ENCODE results near the gene MGRN1. TPM values are rescaled to one million over a fixed set of nuclear protein-coding genes. Genes with fewer than 3 reads are reported as not detected.
A peak's percentile ranks its signal among the peaks of the same experiment; 100 is the strongest.

The MGRN1 gene
- polyA plus RNA-seq, 4 donors: 21.1 to 52.1 (median 25.6) TPM

- H3K27me3 ChIP-seq (ENCODE audit: control insufficient read depth in 3 of 3, insufficient read depth in 3 of 3, low read length in 3 of 3): no peaks in the 10 kb centered on the region
- no peak overlapping the region for H3K27ac ChIP-seq (ENCODE audit: low read depth in 1 of 3, low read length in 2 of 3)
- no peak overlapping the region for H3K4me3 ChIP-seq (ENCODE audit: low read depth in 1 of 3, low read length in 3 of 3)
- H3K9me3 ChIP-seq (ENCODE audit: control insufficient read depth in 2 of 2, insufficient read depth in 1 of 2, low read depth in 1 of 2, low read length in 1 of 2): no peaks in the 10 kb centered on the region
- FAIRE-seq (no peak), DNase-seq (peak in 1 of 2 donors; percentile 29)
- 89 to 93% (median 91%) methylated on average over 12 to 13 of the region's 13 CpGs for WGBS, 3 donors
- H3K4me1 ChIP-seq (ENCODE audit: control insufficient read depth in 3 of 3, insufficient read depth in 2 of 3, low read depth in 1 of 3, low read length in 2 of 3): peaks cover 0 to 30% (median 0%) of the 10 kb centered on the region in 3 donors
- peaks cover 6 to 91% (median 7%) of the 10 kb centered on the region in 3 donors for H3K36me3 ChIP-seq (ENCODE audit: control insufficient read depth in 3 of 3, insufficient read depth in 2 of 3, low read depth in 1 of 3, low read length in 3 of 3)
Measured at GRCh38 chr16:4700380-4700996, 75.9 kb downstream of the MGRN1 start.

- 90 to 91% (median 91%) methylated on average over 33 of the region's 33 CpGs for WGBS, 3 donors
- peaks cover 0 to 23% (median 0%) of the 10 kb centered on the region in 3 donors for H3K4me1 ChIP-seq (ENCODE audit: control insufficient read depth in 3 of 3, insufficient read depth in 2 of 3, low read depth in 1 of 3, low read length in 2 of 3)
- peaks cover 4 to 89% (median 6%) of the 10 kb centered on the region in 3 donors for H3K36me3 ChIP-seq (ENCODE audit: control insufficient read depth in 3 of 3, insufficient read depth in 2 of 3, low read depth in 1 of 3, low read length in 3 of 3)
- no peaks in the 10 kb centered on the region for H3K9me3 ChIP-seq (ENCODE audit: control insufficient read depth in 2 of 2, insufficient read depth in 1 of 2, low read depth in 1 of 2, low read length in 1 of 2)
- no peaks in the 10 kb centered on the region for H3K27me3 ChIP-seq (ENCODE audit: control insufficient read depth in 3 of 3, insufficient read depth in 3 of 3, low read length in 3 of 3)
- no peak overlapping the region for H3K4me3 ChIP-seq (ENCODE audit: low read depth in 1 of 3, low read length in 3 of 3)
- FAIRE-seq (no peak), DNase-seq (no peak)
- H3K27ac ChIP-seq (ENCODE audit: low read depth in 1 of 3, low read length in 2 of 3): no peak overlapping the region
Measured at GRCh38 chr16:4700997-4701743, 76.5 kb downstream of the MGRN1 start.

GRCh38 chr16:4701791-4702465 is 77.3 kb downstream of the MGRN1 start:
- FAIRE-seq: no peak
- H3K4me1 ChIP-seq (ENCODE audit: control insufficient read depth in 3 of 3, insufficient read depth in 2 of 3, low read depth in 1 of 3, low read length in 2 of 3): peaks cover 0 to 15% (median 0%) of the 10 kb centered on the region in 3 donors
- H3K4me3 ChIP-seq (ENCODE audit: low read depth in 1 of 3, low read length in 3 of 3): no peak overlapping the region
- H3K9me3 ChIP-seq (ENCODE audit: control insufficient read depth in 2 of 2, insufficient read depth in 1 of 2, low read depth in 1 of 2, low read length in 1 of 2): no peaks in the 10 kb centered on the region
- H3K36me3 ChIP-seq (ENCODE audit: control insufficient read depth in 3 of 3, insufficient read depth in 2 of 3, low read depth in 1 of 3, low read length in 3 of 3): peaks cover 4 to 88% (median 11%) of the 10 kb centered on the region in 3 donors
- H3K27me3 ChIP-seq (ENCODE audit: control insufficient read depth in 3 of 3, insufficient read depth in 3 of 3, low read length in 3 of 3): no peaks in the 10 kb centered on the region
- peak in 1 of 2 donors; percentile 71 for DNase-seq
- 89 to 90% (median 90%) methylated on average over 15 to 17 of the region's 17 CpGs for WGBS, 3 donors
- peak overlapping the region in 1 of 3 donors; percentile 79 for H3K27ac ChIP-seq (ENCODE audit: low read depth in 1 of 3, low read length in 2 of 3)

- DNase-seq (peak in 1 of 2 donors; percentile 37), FAIRE-seq (no peak)
- WGBS, 3 donors: 61 to 67% (median 63%) methylated on average over 7 of the region's 7 CpGs
- no peaks in the 10 kb centered on the region for H3K27me3 ChIP-seq (ENCODE audit: control insufficient read depth in 3 of 3, insufficient read depth in 3 of 3, low read length in 3 of 3)
- no peaks in the 10 kb centered on the region for H3K9me3 ChIP-seq (ENCODE audit: control insufficient read depth in 2 of 2, insufficient read depth in 1 of 2, low read depth in 1 of 2, low read length in 1 of 2)
- peaks cover 0 to 15% (median 0%) of the 10 kb centered on the region in 3 donors for H3K4me1 ChIP-seq (ENCODE audit: control insufficient read depth in 3 of 3, insufficient read depth in 2 of 3, low read depth in 1 of 3, low read length in 2 of 3)
- peak overlapping the region in 1 of 3 donors; percentile 79 for H3K27ac ChIP-seq (ENCODE audit: low read depth in 1 of 3, low read length in 2 of 3)
- H3K4me3 ChIP-seq (ENCODE audit: low read depth in 1 of 3, low read length in 3 of 3): no peak overlapping the region
- H3K36me3 ChIP-seq (ENCODE audit: control insufficient read depth in 3 of 3, insufficient read depth in 2 of 3, low read depth in 1 of 3, low read length in 3 of 3): peaks cover 4 to 88% (median 11%) of the 10 kb centered on the region in 3 donors
Measured at GRCh38 chr16:4702466-4702808, 77.8 kb downstream of the MGRN1 start.

DNA sequence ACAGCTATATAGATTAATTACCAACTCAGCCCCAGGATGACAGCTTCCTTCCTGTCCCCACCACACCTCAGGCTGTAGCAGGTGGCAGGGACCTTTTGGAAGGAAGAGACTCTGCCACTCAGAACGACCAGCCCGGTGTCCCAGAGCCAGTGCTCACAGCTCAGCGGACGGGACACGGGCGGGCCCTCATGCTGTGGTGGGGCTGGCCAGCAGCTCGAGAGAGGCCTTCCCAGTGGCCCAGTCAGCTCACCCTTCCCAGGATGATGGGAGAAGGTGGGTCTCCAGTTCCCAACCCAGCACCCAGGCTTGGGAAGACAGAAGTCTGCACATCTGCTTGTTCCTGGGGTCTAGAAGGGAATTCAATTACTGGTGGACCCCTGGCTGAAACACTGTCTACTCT is 79.3 kb downstream of the MGRN1 start:
- WGBS, 3 donors: 79 to 88% (median 85%) methylated on average over 7 of the region's 7 CpGs
- Histone ChIP-seq H3K36me3 (ENCODE audit: control insufficient read depth in 3 of 3, insufficient read depth in 2 of 3, low read depth in 1 of 3, low read length in 3 of 3) (peaks cover 4 to 79% (median 11%) of the 10 kb centered on the region in 3 donors), H3K4me3 (ENCODE audit: low read depth in 1 of 3, low read length in 3 of 3) (no peak overlapping the region), H3K9me3 (ENCODE audit: control insufficient read depth in 2 of 2, insufficient read depth in 1 of 2, low read depth in 1 of 2, low read length in 1 of 2) (no peaks in the 10 kb centered on the region), H3K27ac (ENCODE audit: low read depth in 1 of 3, low read length in 2 of 3) (no peak overlapping the region), H3K27me3 (ENCODE audit: control insufficient read depth in 3 of 3, insufficient read depth in 3 of 3, low read length in 3 of 3) (no peaks in the 10 kb centered on the region), H3K4me1 (ENCODE audit: control insufficient read depth in 3 of 3, insufficient read depth in 2 of 3, low read depth in 1 of 3, low read length in 2 of 3) (peaks cover 0 to 15% (median 0%) of the 10 kb centered on the region in 3 donors)
- FAIRE-seq (no peak), DNase-seq (no peak)

GRCh38 chr16:4704491-4704890 is 79.9 kb downstream of the MGRN1 start:
- no peak for FAIRE-seq
- Histone ChIP-seq H3K27ac (ENCODE audit: low read depth in 1 of 3, low read length in 2 of 3) (no peak overlapping the region), H3K4me3 (ENCODE audit: low read depth in 1 of 3, low read length in 3 of 3) (no peak overlapping the region), H3K9me3 (ENCODE audit: control insufficient read depth in 2 of 2, insufficient read depth in 1 of 2, low read depth in 1 of 2, low read length in 1 of 2) (no peaks in the 10 kb centered on the region), H3K27me3 (ENCODE audit: control insufficient read depth in 3 of 3, insufficient read depth in 3 of 3, low read length in 3 of 3) (no peaks in the 10 kb centered on the region), H3K4me1 (ENCODE audit: control insufficient read depth in 3 of 3, insufficient read depth in 2 of 3, low read depth in 1 of 3, low read length in 2 of 3) (peaks cover 0 to 15% (median 0%) of the 10 kb centered on the region in 3 donors), H3K36me3 (ENCODE audit: control insufficient read depth in 3 of 3, insufficient read depth in 2 of 3, low read depth in 1 of 3, low read length in 3 of 3) (peaks cover 4 to 75% (median 11%) of the 10 kb centered on the region in 3 donors)
- 74 to 88% (median 78%) methylated on average over 8 of the region's 8 CpGs for WGBS, 3 donors
- DNase-seq: no peak

DNA sequence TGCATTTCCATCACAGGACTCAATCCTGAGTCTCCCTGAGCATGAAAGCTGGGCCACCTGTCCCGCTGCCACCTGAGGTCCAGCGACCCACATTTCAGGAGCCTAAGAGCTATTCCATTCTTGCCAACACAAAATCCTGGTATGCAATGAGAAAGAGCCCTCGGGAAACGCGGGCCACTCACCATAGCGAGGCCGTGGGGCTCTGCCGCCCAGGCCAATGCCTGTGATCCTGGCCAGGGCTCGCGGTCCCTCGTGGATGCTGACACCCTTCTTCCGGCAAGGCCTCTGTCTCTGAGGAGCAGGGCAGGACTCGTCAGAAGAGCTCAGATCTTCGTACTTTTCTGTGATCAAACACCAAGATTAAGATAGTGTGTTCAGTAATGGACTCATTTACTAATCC is 80.3 kb downstream of the MGRN1 start:
- 94 to 97% (median 95%) methylated on average over 14 of the region's 14 CpGs for WGBS, 3 donors
- H3K36me3 ChIP-seq (ENCODE audit: control insufficient read depth in 3 of 3, insufficient read depth in 2 of 3, low read depth in 1 of 3, low read length in 3 of 3): peaks cover 4 to 76% (median 11%) of the 10 kb centered on the region in 3 donors
- FAIRE-seq: no peak

GRCh38 chr16:4706871-4707270 is 82.2 kb downstream of the MGRN1 start:
- Histone ChIP-seq H3K36me3 (ENCODE audit: control insufficient read depth in 3 of 3, insufficient read depth in 2 of 3, low read depth in 1 of 3, low read length in 3 of 3) (peaks cover 4 to 69% (median 9%) of the 10 kb centered on the region in 3 donors), H3K4me1 (ENCODE audit: control insufficient read depth in 3 of 3, insufficient read depth in 2 of 3, low read depth in 1 of 3, low read length in 2 of 3) (peaks cover 0 to 11% (median 0%) of the 10 kb centered on the region in 3 donors), H3K4me3 (ENCODE audit: low read depth in 1 of 3, low read length in 3 of 3) (no peak overlapping the region), H3K9me3 (ENCODE audit: control insufficient read depth in 2 of 2, insufficient read depth in 1 of 2, low read depth in 1 of 2, low read length in 1 of 2) (no peaks in the 10 kb centered on the region), H3K27ac (ENCODE audit: low read depth in 1 of 3, low read length in 2 of 3) (no peak overlapping the region), H3K27me3 (ENCODE audit: control insufficient read depth in 3 of 3, insufficient read depth in 3 of 3, low read length in 3 of 3) (no peaks in the 10 kb centered on the region)
- WGBS, 3 donors: 89 to 92% (median 91%) methylated on average over 7 of the region's 7 CpGs
- FAIRE-seq (no peak), DNase-seq (no peak)

More for the DNA sequence above, 80.3 kb downstream of the MGRN1 start:
- peaks cover 0 to 15% (median 0%) of the 10 kb centered on the region in 3 donors for H3K4me1 ChIP-seq (ENCODE audit: control insufficient read depth in 3 of 3, insufficient read depth in 2 of 3, low read depth in 1 of 3, low read length in 2 of 3)
- DNase-seq: no peak
- H3K27ac ChIP-seq (ENCODE audit: low read depth in 1 of 3, low read length in 2 of 3): no peak overlapping the region
- H3K9me3 ChIP-seq (ENCODE audit: control insufficient read depth in 2 of 2, insufficient read depth in 1 of 2, low read depth in 1 of 2, low read length in 1 of 2): no peaks in the 10 kb centered on the region
- no peaks in the 10 kb centered on the region for H3K27me3 ChIP-seq (ENCODE audit: control insufficient read depth in 3 of 3, insufficient read depth in 3 of 3, low read length in 3 of 3)
- H3K4me3 ChIP-seq (ENCODE audit: low read depth in 1 of 3, low read length in 3 of 3): no peak overlapping the region
